ENCODE measurements around the gene DNAI4.

- TF ChIP-seq ZNF274 (IDR thresholded peaks at IDR 0.05; ENCODE audit: low read depth, low read length) (no peak), SUZ12 (IDR thresholded peaks at IDR 0.05; ENCODE audit: extremely low read depth, insufficient read depth, insufficient read length) (no peak), YY1 (IDR thresholded peaks at IDR 0.05; ENCODE audit: insufficient read depth, insufficient read length) (no peak)
Observed at GRCh38 chr1:66770694-66771093, 154.0 kb downstream of the DNAI4 start.

Data from NT2/D1 (cell line).